ENCODE data around the gene CCL7. TPM values are rescaled to one million over a fixed set of nuclear protein-coding genes. Genes with fewer than 3 reads are reported as not detected.
A peak's percentile ranks its signal among the peaks of the same experiment; 100 is the strongest.

CCL7 gene
- total RNA-seq, 2 experiments from 2014 or later: not detected

GRCh38 chr17:34318474-34318873, 48.5 kb downstream of the CCL7 start:
- no peaks in the 10 kb centered on the region for H3K4me1 Mint-ChIP-seq (ENCODE audit: low read depth)
- POLR2A ChIA-PET: no interaction called here
- H3K4me3 Mint-ChIP-seq: no peak overlapping the region
- H3K9me3 Mint-ChIP-seq: no peaks in the 10 kb centered on the region
- H3K27ac Mint-ChIP-seq: no peak overlapping the region
- no peaks in the 10 kb centered on the region for H3K36me3 Mint-ChIP-seq
- intact Hi-C loops (cut with micrococcal nuclease): no loop called here
- H3K27me3 Mint-ChIP-seq: peaks cover 16% of the 10 kb centered on the region
- CTCF ChIA-PET: no interaction called here
- peak; percentile 15 for DNase-seq

GRCh38 chr17:34319039-34319483, 49.0 kb downstream of the CCL7 start, which contains the start of gene CCL8:
CCL8 (plus strand) TSS chr17:34319435; CDS start chr17:34319502, 67 bp downstream.
- Mint-ChIP-seq H3K36me3 (no peaks in the 10 kb centered on the region), H3K4me1 (ENCODE audit: low read depth) (no peaks in the 10 kb centered on the region), H3K9me3 (peaks cover 3% of the 10 kb centered on the region), H3K27me3 (peaks cover 14% of the 10 kb centered on the region), H3K4me3 (no peak within 1 kb of the TSS), H3K27ac (no peak within 1 kb of the TSS)
- POLR2A ChIA-PET: no interaction called here
- intact Hi-C loops (cut with micrococcal nuclease): no loop called here
- CTCF ChIA-PET: interaction anchor here (1.9 kb wide), 1 partner anchor 43 kb away, joined by 8 read pairs; no protein-coding TSS in a partner anchor
- no peak for DNase-seq

Other genes with a start within 250 kb of the CCL7 start
- gene CCL2, start 14.9 kb upstream of the CCL7 start, total RNA-seq: not detected
- not detected for gene CCL11, start 15.5 kb downstream of the CCL7 start, total RNA-seq
- gene CCL8, start 49.2 kb downstream of the CCL7 start, total RNA-seq: not detected
- gene CCL13, start 86.3 kb downstream of the CCL7 start, total RNA-seq: not detected
- under 1 TPM; 0.44 to 0.67 TPM for gene CCL1, start 93.0 kb downstream of the CCL7 start, total RNA-seq

All from activated CD4-positive, alpha-beta memory T cell treated with anti-CD3 and anti-CD28 coated beads for 36 hours (primary cell).